Fibroblast of the aortic adventitia (primary cell): ENCODE results near the gene TBCEL. TPM values are rescaled to one million over a fixed set of nuclear protein-coding genes. Genes with fewer than 3 reads are reported as not detected.
"Not testable (repeated sequence)": the region's sequence is repeated elsewhere in the genome, so short reads cannot be mapped to it uniquely, and the experiment has no call there.

Experiments used
- DNase-seq: peaks from one replicate; pipeline ENCODE4 v3.0.0-alpha.2; 2010; ENCODE audit warnings: low read depth
- H3K4me3 ChIP-seq: 2 replicates; pipeline ENCODE4 v1.5.1; 2011; ENCODE audit warnings: low read depth, mild to moderate bottlenecking, control low read depth, low read length, moderate library complexity
- total RNA-seq: library from RNA; depleted of rRNA; stranded (reverse); fragments of >200 nt; gene quantifications from 2 replicates; pipeline ENCODE4 v1.2.3, GENCODE V29; 2012; ENCODE audit warnings: low replicate concordance
- TF ChIP-seq, protein P1 (sequence below): IDR thresholded peaks from 2 replicates; pipeline ENCODE4 v1.5.1; 2011; ENCODE audit warnings: mild to moderate bottlenecking, low read length, control low read depth, inconsistent platforms; ENCODE audit not compliant: insufficient read depth

The TBCEL gene
- total RNA-seq, 1 donor, result 30.7 TPM

DNA sequence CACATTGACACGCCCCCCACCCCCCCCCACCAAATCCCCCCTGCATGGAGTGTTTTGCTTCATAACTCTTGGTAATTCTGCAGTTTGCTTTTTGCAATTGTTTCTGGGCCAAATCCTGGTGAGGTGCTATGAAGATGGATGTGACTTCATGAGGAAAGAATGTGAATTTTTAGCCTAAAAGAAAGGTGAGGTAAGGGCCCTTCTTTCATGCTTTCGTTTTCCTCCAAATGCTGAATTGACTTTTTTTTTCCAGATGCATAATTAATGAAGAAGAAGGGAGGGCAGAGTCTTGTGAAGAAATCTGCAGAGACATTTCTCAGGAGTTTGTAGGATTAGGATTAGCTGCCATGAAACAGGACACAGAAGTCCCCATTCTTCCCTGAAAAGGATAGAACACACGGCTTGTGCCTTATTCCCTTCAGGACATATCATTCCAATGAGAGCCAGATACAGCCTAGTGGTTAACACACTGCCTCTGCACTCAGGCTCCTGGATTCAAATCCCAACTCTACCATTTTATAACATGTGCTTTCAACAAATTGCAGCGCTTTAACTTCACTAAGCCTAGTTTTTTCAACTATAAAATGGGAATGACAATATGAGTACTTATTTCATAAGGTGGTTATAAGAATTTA, 19.6 kb upstream of the TBCEL start:
- DNase-seq, result no peak
- H3K4me3 ChIP-seq, result no peak overlapping the region
- TF ChIP-seq, protein P1, sequence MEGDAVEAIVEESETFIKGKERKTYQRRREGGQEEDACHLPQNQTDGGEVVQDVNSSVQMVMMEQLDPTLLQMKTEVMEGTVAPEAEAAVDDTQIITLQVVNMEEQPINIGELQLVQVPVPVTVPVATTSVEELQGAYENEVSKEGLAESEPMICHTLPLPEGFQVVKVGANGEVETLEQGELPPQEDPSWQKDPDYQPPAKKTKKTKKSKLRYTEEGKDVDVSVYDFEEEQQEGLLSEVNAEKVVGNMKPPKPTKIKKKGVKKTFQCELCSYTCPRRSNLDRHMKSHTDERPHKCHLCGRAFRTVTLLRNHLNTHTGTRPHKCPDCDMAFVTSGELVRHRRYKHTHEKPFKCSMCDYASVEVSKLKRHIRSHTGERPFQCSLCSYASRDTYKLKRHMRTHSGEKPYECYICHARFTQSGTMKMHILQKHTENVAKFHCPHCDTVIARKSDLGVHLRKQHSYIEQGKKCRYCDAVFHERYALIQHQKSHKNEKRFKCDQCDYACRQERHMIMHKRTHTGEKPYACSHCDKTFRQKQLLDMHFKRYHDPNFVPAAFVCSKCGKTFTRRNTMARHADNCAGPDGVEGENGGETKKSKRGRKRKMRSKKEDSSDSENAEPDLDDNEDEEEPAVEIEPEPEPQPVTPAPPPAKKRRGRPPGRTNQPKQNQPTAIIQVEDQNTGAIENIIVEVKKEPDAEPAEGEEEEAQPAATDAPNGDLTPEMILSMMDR, result no peak

DNA sequence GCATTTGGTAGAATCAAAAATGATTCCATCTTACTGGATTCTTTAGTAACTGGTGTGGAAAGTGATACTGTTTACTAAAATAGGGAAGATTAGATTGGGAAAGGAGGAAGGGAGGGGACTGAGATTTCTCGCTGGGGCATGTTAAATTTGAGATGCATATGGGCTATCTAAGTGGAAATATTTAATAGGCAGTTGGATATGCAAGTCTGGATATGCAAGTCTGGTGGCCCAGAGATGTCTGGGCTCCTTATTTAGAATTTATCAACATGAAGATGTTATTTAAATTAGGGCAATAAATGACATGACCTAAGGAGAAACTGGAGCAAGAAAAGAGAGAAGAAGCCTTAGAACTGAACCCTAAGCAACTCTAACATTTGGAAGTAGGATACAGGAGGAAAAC, 17.0 kb upstream of the TBCEL start:
- DNase-seq, result no peak
- H3K4me3 ChIP-seq, result no peak overlapping the region
- TF ChIP-seq, protein P1, result no peak

DNA sequence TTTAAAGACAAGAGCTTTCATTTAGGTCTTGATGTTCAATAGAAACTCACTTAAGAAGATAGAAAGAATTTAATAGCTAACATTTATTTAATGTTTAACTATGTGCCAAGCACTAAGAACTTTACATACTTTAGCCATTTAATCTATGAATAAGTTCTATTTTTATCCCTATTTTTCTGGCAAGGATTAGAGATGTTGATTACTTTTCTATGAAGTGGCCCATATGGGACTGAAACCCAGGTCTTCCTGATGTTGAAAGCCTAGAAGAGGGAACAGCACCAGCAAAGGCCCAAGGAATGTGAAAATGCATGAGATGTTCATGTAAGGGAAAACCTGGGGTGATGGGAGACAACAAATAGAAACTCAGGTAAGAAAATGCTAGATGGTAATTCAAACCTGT, 15.4 kb upstream of the TBCEL start:
- H3K4me3 ChIP-seq, result no peak overlapping the region
- no peak for DNase-seq
- TF ChIP-seq, protein P1, result no peak

DNA sequence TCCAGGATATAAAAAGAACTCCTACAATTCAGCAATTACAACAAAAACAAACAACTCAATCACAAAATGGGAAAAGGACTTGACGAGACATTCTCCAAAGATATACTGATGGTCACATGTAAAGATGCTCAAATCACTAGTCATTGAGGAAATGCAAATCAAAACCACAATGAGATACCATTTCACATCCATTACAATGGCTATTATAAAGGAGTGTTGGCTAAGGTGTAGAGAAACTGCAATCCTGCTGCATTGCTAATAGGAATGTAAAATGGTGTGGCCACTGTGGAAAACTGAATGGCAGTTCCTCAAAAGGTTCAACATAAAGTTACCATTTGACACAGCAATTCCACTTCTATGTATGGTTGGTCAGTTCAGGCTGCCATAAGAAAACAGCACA, 11.8 kb upstream of the TBCEL start:
- no peak for DNase-seq
- no peak overlapping the region for H3K4me3 ChIP-seq
- TF ChIP-seq, protein P1, result no peak

DNA sequence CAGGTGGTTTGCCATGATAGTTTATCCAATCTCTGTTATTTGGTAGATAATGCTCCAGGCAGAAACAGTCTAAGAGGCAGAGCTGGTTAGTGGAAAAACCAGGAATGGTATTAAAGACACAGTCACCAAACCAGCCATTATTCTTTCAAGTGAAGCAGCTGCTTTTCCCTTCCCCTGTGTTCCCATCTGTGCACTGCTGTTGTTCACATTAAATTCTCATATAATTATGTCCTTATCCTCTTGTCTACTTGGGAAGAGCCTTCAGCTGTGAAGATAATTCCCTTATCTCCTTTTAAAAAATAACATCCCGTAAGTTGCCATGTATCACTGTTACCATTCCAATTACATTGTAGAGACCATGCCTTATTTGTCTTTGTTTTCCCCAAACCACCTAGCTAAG, 5.2 kb upstream of the TBCEL start:
- no peak overlapping the region for H3K4me3 ChIP-seq
- TF ChIP-seq, protein P1, result no peak
- no peak for DNase-seq

DNA sequence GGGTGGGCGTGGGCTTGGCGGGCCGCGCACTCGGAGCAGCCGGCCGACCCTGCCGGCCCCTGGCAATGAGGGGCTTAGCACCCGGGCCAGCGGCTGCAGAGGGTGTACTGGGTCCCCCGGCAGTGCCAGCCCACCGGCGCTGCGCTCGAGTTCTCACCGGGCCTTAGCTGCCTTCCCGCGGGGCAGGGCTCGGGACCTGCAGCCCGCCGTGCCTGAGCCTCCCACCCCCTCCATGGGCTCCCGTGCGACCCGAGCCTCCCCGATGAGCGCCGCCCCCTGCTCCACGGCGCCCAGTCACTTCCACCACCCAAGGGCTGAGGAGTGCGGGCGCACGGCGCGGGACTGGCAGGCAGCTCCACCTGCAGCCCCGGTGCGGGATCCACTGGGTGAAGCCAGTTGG, 2.2 kb upstream of the TBCEL start:
- not testable (repeated sequence) for H3K4me3 ChIP-seq, DNase-seq

DNA sequence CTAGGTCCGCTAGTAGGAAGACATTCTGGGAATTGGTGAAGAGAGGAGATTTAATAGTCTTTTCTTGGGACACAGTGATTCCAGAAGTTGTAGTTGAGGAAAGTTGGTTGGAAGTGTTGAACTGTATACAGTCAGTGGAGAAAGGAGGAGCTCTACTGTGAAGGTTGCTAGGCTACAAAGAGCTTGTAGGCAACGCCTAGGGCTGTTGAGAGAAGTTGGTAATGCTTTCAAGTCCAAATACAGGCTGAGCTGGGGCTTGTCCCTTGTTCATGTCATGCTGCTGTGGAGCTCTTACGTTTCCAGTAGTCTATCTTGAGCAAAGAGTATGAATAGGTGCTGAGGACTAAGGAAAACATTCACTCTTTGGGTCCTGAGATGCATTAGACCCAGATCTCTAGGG, 1.1 kb downstream of the TBCEL start:
- peak; percentile 42 for DNase-seq
- TF ChIP-seq, protein P1, result no peak
- peak overlapping the region; percentile 97 for H3K4me3 ChIP-seq
